Left colon (tissue), 2 donors: Measurements from ENCODE around the gene PRG2. TPM values are rescaled to one million over a fixed set of nuclear protein-coding genes. Genes with fewer than 3 reads are reported as not detected.

ENCODE experiments used
- ATAC-seq: fragments of 200-7000 bp; cut with Tn5 transposase; one replicate; pipeline ENCODE4 v1.9.1; 2020; ENCODE audit warnings: mild to moderate bottlenecking, moderate library complexity
- DNase-seq, 2 donors: peaks; one replicate each; pipeline ENCODE4 v3.0.0-alpha.2; 2020
- intact Hi-C, 2 donors: fragments of 100-400 bp; cut with DNase I in 1 of 2; cut with micrococcal nuclease in 1 of 2; formaldehyde crosslinking; loops; one replicate each; pipeline versions ENCODE4 v1.11.2 to v1.14.0; 2022; cut with DNase I, micrococcal nuclease
- total RNA-seq, 2 donors: library from RNA; stranded (reverse); fragmentation: NEBNext Ultra II Directional; extraction: Animal tissue kit (Norgen Biotek cat#: 25700); gene quantifications; one replicate each; pipeline ENCODE4 v1.2.1, GENCODE V29; 2021
- donor health status: DM: no; HTN: no; CAD: no.
- donor health status: DM: yes; HTN: yes; CAD: no.

The PRG2 gene
- total RNA-seq, 2 donors from 2014 or later: 0.22 TPM; not detected in 1

DNA sequence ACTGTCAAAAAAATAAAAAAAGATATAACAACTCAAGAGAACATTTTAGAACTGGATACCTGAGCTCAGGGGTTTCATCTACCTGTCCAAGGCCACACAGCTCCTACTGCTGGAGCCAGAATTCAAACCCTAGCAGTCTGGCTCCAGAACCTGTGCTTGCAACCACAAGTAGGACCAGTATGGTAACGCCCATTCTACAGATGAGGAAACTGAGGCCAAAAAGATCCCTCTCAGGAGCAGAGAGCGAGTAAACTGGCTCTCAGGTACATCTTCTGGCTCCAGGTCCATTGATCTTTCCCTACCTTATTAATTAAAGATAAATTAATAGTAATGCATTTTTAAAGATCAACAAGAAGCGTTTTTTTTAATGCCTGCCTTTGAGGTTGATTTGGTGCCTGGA lies 33.1 kb downstream of the PRG2 start:
- DNase-seq (no peak), ATAC-seq (no peak)
- intact Hi-C loops: no loop called here

GRCh38 chr11:57356268-57356667 lies 34.2 kb downstream of the PRG2 start:
- DNase-seq (no peak), ATAC-seq (no peak)
- intact Hi-C loops: no loop called here

DNA sequence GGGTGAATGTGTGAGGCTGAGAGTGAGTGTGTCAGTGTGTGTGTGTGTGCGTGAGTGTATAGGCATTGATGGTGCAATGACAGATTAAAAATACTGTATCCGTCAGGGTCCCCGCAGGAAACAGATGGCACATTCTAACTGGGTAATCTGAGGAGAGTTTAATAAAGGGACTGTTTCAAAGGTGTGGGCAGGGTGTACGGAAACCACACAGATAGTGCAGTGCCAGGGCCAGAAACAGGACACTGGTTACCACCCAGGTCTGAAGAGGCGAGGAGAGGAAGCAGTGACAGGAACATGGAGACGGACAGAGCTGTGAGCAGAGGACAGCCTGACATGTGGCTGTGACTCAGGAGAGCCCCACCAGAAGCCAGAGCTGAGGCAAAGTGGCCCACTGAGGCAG lies 35.8 kb downstream of the PRG2 start:
- DNase-seq: no peak
- ATAC-seq: no peak
- intact Hi-C loops: no loop called here

DNA sequence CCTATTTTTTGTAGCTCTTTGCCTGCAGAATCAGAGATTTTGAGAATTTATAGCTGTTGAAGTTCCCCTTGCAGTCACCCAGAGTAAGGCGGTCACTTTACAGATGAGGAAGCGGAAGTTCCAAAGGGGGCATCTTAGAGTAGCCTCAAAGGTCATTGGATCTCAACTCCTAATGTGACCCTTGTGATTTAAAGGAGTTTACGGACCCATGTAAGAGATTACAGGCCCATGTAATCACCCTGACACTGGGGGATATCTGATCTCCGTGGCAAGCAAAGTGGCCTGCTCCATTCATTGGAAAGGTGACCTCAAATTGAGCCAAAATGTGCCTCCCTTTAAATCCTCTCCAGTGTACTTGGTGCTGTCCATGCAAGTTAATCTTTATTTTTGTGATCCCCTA lies 36.6 kb downstream of the PRG2 start:
- intact Hi-C loops: no loop called here
- DNase-seq: no peak
- no peak for ATAC-seq

DNA sequence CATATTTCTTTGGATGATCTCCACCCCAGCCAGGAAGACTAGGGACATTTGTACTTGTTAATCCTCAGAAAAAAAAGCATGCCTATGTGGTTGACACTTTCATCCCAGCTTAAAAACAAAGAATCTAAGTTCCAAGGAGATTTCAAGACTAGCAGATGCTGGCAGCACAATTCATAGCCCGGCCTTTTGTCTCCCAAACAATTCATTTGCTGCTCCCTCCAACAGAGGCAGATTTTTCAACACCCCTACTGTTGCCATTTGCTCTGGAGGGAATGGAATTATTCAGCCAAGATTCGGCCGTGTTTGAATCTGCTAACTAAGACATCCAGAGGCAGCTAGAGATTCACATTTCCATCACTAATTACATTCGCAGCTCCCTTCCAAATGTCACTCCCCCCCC lies 37.0 kb downstream of the PRG2 start:
- no peak for DNase-seq
- intact Hi-C loops: no loop called here
- ATAC-seq: no peak

DNA sequence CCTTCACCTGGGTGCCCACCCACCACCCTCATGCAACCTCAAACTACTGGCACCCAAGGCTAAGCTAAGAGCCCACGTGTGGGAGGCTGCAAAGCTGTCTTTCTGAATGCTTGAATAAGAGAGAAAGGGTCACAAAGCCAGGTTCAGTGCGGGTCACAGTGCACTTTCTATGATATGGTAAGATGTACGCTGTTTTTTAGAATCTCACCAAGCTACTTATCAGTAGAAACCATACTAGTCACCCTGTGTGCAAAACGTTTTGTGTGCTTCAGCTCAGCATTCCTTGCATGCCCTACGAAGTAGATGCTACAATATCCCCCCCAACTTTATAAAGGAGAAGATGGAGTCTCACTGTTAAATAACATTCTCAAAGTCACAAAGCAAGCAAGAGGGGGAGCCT lies 37.4 kb downstream of the PRG2 start:
- ATAC-seq: no peak
- intact Hi-C loops: no loop called here
- no peak for DNase-seq

- DNase-seq: peak in 1 of 2 donors; percentile 73
- intact Hi-C loops: loop anchor here in 1 of 2 donors (10.0 kb wide), 2 partner anchors 175 to 295 kb away; partner anchors contain the start of gene YPEL4
- ATAC-seq: peak; percentile 60
Observed at GRCh38 chr11:57349491-57350274, 40.8 kb downstream of the PRG2 start.

- ATAC-seq: no peak
- intact Hi-C loops: loop anchor here in 1 of 2 donors (10.0 kb wide), 2 partner anchors 176 to 296 kb away; partner anchors contain the start of gene YPEL4
- no peak for DNase-seq
Observed at GRCh38 chr11:57348636-57349313, 41.7 kb downstream of the PRG2 start.

DNA sequence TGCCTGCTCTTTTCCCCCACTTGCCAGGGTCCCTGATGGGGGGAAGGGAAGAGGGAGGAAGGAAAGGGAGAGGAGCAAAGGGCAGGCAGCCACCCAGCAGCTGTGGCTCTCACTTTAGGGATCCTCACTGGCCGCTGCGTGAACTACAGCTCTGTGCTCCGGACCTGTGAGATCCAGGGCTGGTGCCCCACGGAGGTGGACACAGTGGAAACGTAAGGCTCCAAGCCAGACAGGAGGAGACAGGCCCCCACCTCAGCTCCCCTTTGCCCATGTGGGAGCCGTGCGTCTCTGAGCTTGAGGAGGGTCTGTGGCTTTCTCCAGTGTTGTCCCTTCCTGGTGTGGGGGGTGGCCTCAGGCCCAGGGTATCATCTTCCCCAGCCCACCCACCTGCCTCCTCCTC lies 42.4 kb downstream of the PRG2 start:
- intact Hi-C loops: loop anchor here in 1 of 2 donors (10.0 kb wide), 2 partner anchors 177 to 297 kb away; partner anchors contain the start of gene YPEL4
- no peak for ATAC-seq
- DNase-seq: no peak

- no peak for ATAC-seq
- intact Hi-C loops: loop anchor here in 1 of 2 donors (10.0 kb wide), 2 partner anchors 177 to 297 kb away; partner anchors contain the start of gene YPEL4
Observed at GRCh38 chr11:57347336-57347735, 43.1 kb downstream of the PRG2 start.

DNA sequence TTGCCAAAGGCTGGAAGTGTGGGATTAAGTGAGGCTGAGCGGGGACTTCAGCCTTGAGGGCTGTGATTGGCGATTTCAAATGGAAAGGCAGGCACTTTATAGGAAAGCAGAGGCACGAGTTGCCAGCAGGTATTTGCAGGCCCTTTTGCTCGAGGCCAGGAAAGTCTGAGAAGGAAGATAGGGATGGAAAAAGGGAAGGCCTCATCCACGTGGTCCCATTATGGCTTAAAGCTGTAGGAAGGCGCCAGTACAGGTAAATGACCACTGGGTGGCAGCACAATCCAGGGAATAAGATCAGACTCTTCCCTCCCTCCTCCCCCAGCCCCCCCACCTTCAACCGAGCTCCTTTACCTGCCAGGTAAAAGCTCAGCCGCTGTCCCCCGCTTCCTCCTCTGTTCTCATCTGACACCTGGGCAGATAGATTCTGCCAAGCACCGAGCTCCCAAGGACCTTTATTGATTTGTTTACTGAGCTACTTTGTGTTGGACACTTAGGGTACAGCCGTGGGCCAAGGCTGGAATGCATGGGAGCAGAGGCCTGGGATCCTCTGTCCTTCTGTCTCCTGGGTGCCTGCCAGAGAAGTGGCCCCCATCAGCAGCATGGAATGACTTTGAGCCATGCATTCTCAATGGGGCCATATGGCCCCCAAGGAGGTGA lies 44.8 kb downstream of the PRG2 start:
- ATAC-seq: peak; percentile 95
- DNase-seq: peak; percentile 57 to 85
- intact Hi-C loops: loop anchor here in 1 of 2 donors (10.0 kb wide), 2 partner anchors 179 to 299 kb away; partner anchors contain the start of gene YPEL4

More at GRCh38 chr11:57347336-57347735, 43.1 kb downstream of the PRG2 start:
- DNase-seq: no peak

DNA sequence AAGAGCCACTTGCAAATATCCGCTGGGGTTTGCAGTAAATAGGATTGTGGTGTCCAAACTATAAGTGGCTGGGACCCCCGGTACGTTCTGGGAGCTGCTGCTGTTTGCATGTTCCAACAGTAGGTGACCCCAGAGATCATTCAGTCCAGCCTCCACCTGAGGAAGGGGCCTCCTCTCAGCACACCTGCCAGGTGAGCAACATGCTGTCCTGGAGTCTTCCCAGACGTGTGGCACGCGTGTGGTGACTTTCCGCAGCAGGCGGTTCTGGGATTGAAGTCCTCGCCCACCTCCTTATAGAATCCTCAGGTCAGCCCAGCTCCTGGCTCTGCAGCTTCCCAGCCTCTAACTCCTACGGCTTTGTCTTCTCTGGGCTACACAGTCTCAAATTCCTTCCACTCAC lies 45.6 kb downstream of the PRG2 start:
- ATAC-seq (no peak), DNase-seq (no peak)
- intact Hi-C loops: loop anchor here in 1 of 2 donors (10.0 kb wide), 2 partner anchors 180 to 300 kb away; partner anchors contain the start of gene YPEL4

- no peak for DNase-seq
- intact Hi-C loops: loop anchor here in 1 of 2 donors (10.0 kb wide), 2 partner anchors 181 to 301 kb away; partner anchors contain the start of gene YPEL4
- no peak for ATAC-seq
Observed at GRCh38 chr11:57343825-57344224, 46.6 kb downstream of the PRG2 start.

DNA sequence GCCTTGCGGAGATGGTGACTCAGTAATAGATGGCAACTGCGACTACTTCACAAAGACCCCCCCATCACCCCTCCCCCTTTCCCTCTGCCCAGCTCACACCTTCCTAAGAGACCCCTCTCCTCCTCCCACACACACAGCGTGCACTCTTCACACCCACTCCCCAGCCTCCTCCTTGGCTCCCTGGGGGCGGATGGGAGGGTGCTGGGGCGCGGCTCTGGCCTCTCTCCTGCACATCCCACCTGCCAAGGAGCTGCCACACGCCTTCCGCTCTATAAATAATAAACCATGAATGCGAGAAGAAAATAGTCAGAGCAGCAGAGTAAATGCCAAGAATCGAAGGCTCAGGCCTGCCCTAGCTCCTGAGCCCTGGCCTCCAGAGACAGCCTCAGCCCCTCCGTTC lies 47.7 kb downstream of the PRG2 start:
- no peak for ATAC-seq
- no peak for DNase-seq
- intact Hi-C loops: loop anchor here in 1 of 2 donors (10.0 kb wide), 2 partner anchors 182 to 302 kb away; partner anchors contain the start of gene YPEL4

GRCh38 chr11:57341250-57341808 lies 49.1 kb downstream of the PRG2 start:
- no peak for DNase-seq
- ATAC-seq: no peak
- intact Hi-C loops: loop anchor here in 1 of 2 donors (10.0 kb wide), 2 partner anchors 183 to 303 kb away; partner anchors contain the start of gene YPEL4

- no peak for DNase-seq
- intact Hi-C loops: loop anchor here in 1 of 2 donors (10.0 kb wide), 2 partner anchors 185 to 305 kb away; partner anchors contain the start of gene YPEL4
- ATAC-seq: no peak
Observed at GRCh38 chr11:57340039-57340615, 50.3 kb downstream of the PRG2 start.

DNA sequence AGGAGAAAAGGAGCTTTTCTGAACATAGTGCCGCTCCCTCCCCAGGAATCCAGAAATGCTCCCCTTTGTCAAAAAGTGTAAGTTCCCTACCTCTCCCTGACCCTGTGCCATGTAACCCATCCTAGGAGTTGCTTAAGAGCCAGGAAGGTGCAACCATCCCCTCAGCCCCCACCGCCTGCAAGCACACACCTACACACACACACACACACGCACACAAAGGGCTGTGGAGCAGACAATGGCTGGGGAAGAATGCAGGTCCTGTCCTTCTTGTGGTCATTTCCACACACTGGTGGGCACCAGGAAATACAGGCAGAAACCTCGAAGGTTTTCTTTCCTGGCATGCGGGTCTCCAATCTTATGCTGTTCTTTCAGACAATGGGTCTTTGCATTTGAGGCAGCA lies 51.1 kb downstream of the PRG2 start:
- ATAC-seq: no peak
- intact Hi-C loops: no loop called here
- DNase-seq: no peak

DNA sequence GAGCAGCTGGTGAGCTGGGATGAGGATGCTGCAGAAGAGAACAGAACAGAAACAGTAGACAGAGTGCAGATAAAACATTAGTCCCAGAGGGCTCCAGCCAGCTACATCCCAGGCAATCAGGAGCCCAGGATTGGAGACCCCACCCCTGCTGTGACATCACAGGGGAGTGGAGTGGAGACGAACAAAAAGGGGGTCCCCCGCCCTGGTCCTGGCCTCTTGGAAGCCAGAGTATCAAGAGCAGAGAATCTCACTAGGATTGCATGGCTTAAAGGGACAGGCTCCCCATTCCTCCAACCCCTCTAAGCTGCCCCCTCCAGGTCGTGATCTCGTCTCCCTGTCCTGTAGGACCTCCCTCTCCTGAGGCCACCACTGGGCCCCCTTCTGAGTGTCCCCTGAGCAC lies 52.3 kb downstream of the PRG2 start, which contains the start of gene P2RX3:
Gene P2RX3 (plus strand): TSS at position 211 of the 400 bp plus-strand sequence. CDS start 199 bp downstream, outside the sequence.
- DNase-seq (no peak), ATAC-seq (no peak)
- intact Hi-C loops: no loop called here
